ENCODE results near the gene SLC47A2. TPM values are rescaled to one million over a fixed set of nuclear protein-coding genes. Genes with fewer than 3 reads are reported as not detected.

SLC47A2 gene
- total and polyA plus RNA-seq, 8 donors = not detected

- no peak for TF ChIP-seq CTCF (IDR thresholded peaks at IDR 0.05)
- H3K27ac ChIP-seq = no peak overlapping the region
- ATAC-seq = no peak
- DNase-seq = no peak
- no peaks in the 10 kb centered on the region for H3K9me3 ChIP-seq
- intact Hi-C loops (cut with DNase I) = no loop called here
- WGBS, 2 donors = 49 to 55% methylated on average over 10 of the region's 10 CpGs
- H3K4me3 ChIP-seq = no peak overlapping the region
- no peaks in the 10 kb centered on the region for H3K27me3 ChIP-seq
- no peak for FAIRE-seq
- no peaks in the 10 kb centered on the region for H3K4me1 ChIP-seq
- H3K36me3 ChIP-seq = no peaks in the 10 kb centered on the region
Measured at GRCh38 chr17:19756546-19756945, 40.2 kb upstream of the SLC47A2 start.

GRCh38 chr17:19755821-19756510 is 39.6 kb upstream of the SLC47A2 start:
- Histone ChIP-seq H3K4me1 (no peaks in the 10 kb centered on the region), H3K27ac (no peak overlapping the region), H3K4me3 (no peak overlapping the region), H3K9me3 (no peaks in the 10 kb centered on the region), H3K27me3 (no peaks in the 10 kb centered on the region), H3K36me3 (no peaks in the 10 kb centered on the region)
- peak in 1 of 6 donors; percentile 34 for DNase-seq
- 78 to 81% methylated on average over 11 of the region's 11 CpGs for WGBS, 2 donors
- TF ChIP-seq CTCF (IDR thresholded peaks at IDR 0.05) = no peak
- no peak for ATAC-seq
- intact Hi-C loops (cut with DNase I) = no loop called here
- FAIRE-seq = no peak

- Histone ChIP-seq H3K27ac (no peak overlapping the region), H3K9me3 (no peaks in the 10 kb centered on the region), H3K27me3 (no peaks in the 10 kb centered on the region), H3K4me3 (no peak overlapping the region), H3K4me1 (no peaks in the 10 kb centered on the region), H3K36me3 (no peaks in the 10 kb centered on the region)
- TF ChIP-seq CTCF (IDR thresholded peaks at IDR 0.05) = no peak
- DNase-seq = peak in 1 of 6 donors; percentile 37
- 62 to 87% methylated on average over 6 of the region's 6 CpGs for WGBS, 2 donors
- ATAC-seq = no peak
- intact Hi-C loops (cut with DNase I) = no loop called here
- no peak for FAIRE-seq
Measured at GRCh38 chr17:19755392-19755791, 39.0 kb upstream of the SLC47A2 start.

GRCh38 chr17:19753661-19754463 is 37.5 kb upstream of the SLC47A2 start:
- H3K36me3 ChIP-seq = no peaks in the 10 kb centered on the region
- 48 to 56% methylated on average over 12 of the region's 12 CpGs for WGBS, 2 donors
- no peaks in the 10 kb centered on the region for H3K9me3 ChIP-seq
- TF ChIP-seq CTCF (IDR thresholded peaks at IDR 0.05) = peak; percentile 21 to 57 (median 47)
- intact Hi-C loops (cut with DNase I) = no loop called here
- peak in 5 of 6 donors; percentile 27 to 77 (median 56) for DNase-seq
- H3K4me1 ChIP-seq = no peaks in the 10 kb centered on the region
- no peak overlapping the region for H3K27ac ChIP-seq
- no peaks in the 10 kb centered on the region for H3K27me3 ChIP-seq
- ATAC-seq = peak; percentile 82 to 94 (median 87)
- no peak for FAIRE-seq
- H3K4me3 ChIP-seq = no peak overlapping the region

All from pancreas (tissue), 10 donors.